Body of pancreas (tissue), 4 donors: Measurements from ENCODE around the gene ERBB3.

Experiments
- CTCF ChIP-seq, 7 experiments: fragments of 450-650 bp in 4 of 7; fragments of 200-600 bp in 3 of 7; sonication (generic) in 3 of 7; IDR thresholded peaks; one replicate each; pipeline ENCODE4 v1.5.1; 2016 to 2019; ENCODE audit warnings: antibody characterized with exemption in 7 of 7
- POLR2A ChIP-seq, 3 donors: fragments of 450-650 bp; IDR thresholded peaks; one replicate each; pipeline ENCODE4 v1.6.1; 2016; ENCODE audit warnings: antibody characterized with exemption in 3 of 3, mild to moderate bottlenecking in 2 of 3

GRCh38 chr12:56102683-56103065 is 22.7 kb downstream of the ERBB3 start:
- TF ChIP-seq CTCF (IDR thresholded peaks at IDR 0.05), result no peak
- TF ChIP-seq POLR2A (IDR thresholded peaks at IDR 0.05), result no peak
